K562 (cell line): ENCODE measurements around the gene NAGPA. TPM values are rescaled to one million over a fixed set of nuclear protein-coding genes. Genes with fewer than 3 reads are reported as not detected.

Source experiments
- ADNP ChIP-seq: fragments of 200-800 bp; sonication (Bioruptor generic); IDR thresholded peaks from 2 replicates; pipeline ENCODE4 v1.6.1; 2016; ENCODE audit warnings: missing genetic modification characterization, missing compliant biosample characterization
- CBX5 ChIP-seq: IDR thresholded peaks from 2 replicates; pipeline ENCODE4 v1.6.1; 2014; ENCODE audit warnings: low read depth, borderline replicate concordance
- ESRRA ChIP-seq: fragments of 450-650 bp; IDR thresholded peaks from 2 replicates; pipeline ENCODE4 v1.6.1; 2014; ENCODE audit warnings: low read depth, mild to moderate bottlenecking, moderate library complexity, borderline replicate concordance
- HDAC1 ChIP-seq, 2 experiments: fragments of 450-650 bp; IDR thresholded peaks; 2 replicates each; pipeline ENCODE4 v1.6.1; 2016 to 2017; ENCODE audit warnings: inconsistent platforms in 1 of 2, mild to moderate bottlenecking in 1 of 2, moderate library complexity in 1 of 2
- HDAC2 ChIP-seq: fragments of 450-650 bp; IDR thresholded peaks from 2 replicates; pipeline ENCODE4 v1.6.1; 2016; ENCODE audit warnings: mild to moderate bottlenecking
- KDM1A ChIP-seq, 2 experiments: fragments of 450-650 bp; IDR thresholded peaks; 2 replicates each; pipeline ENCODE4 v1.6.1; 2016; ENCODE audit warnings: mild to moderate bottlenecking in 2 of 2
- MCM3 ChIP-seq: fragments of 450-650 bp; IDR thresholded peaks from 2 replicates; pipeline ENCODE4 v1.6.1; 2016
- MTA3 ChIP-seq: fragments of 450-650 bp; formaldehyde crosslinking; IDR thresholded peaks from 2 replicates; pipeline ENCODE4 v1.6.1; 2017; ENCODE audit warnings: mild to moderate bottlenecking, borderline replicate concordance
- NFIC ChIP-seq: fragments of 450-650 bp; IDR thresholded peaks from 2 replicates; pipeline ENCODE4 v1.6.1; 2017; ENCODE audit warnings: mild to moderate bottlenecking, inconsistent platforms
- RCOR1 ChIP-seq, 2 experiments: IDR thresholded peaks; 2 replicates each; pipeline ENCODE4 v1.6.1; 2012; ENCODE audit warnings: low read depth in 2 of 2, low read length in 2 of 2, borderline replicate concordance in 1 of 2, improper control_type of control experiment in 1 of 2
- TCF3 ChIP-seq: sonication (generic); formaldehyde crosslinking; IDR thresholded peaks from 2 replicates; pipeline ENCODE4 v1.4.0; 2020; ENCODE audit warnings: mild to moderate bottlenecking, missing genetic modification reagents
- ZNF778 ChIP-seq: fragments of 450-650 bp; formaldehyde crosslinking; IDR thresholded peaks from 2 replicates; pipeline ENCODE4 v1.4.0; 2020; ENCODE audit warnings: mild to moderate bottlenecking, moderate library complexity
- ZNF785 ChIP-seq: fragments of 250-450 bp; sonication (Bioruptor Pico); IDR thresholded peaks from 2 replicates; pipeline ENCODE4 v1.4.0; 2020; ENCODE audit warnings: mild to moderate bottlenecking
- polyA plus RNA-seq, 8 experiments: library from polyadenylated mRNA; depleted of rRNA in 4 of 8; stranded (reverse) in 5 of 8; unstranded in 3 of 8; fragments of >200 nt; fragmentation: Nextera tagmentation in 2 of 8; fragmentation: Illumina TruSeq in 1 of 8; extraction: Ambion mirVana in 2 of 8; extraction: Trizol in 1 of 8; gene quantifications; 2 replicates each; pipeline versions ENCODE4 v1.2.1 to v1.2.3, GENCODE V29; 2011 to 2014; ENCODE audit warnings: inconsistent platforms in 1 of 8, missing spikeins in 1 of 8
- total RNA-seq, 7 experiments: library from RNA; depleted of rRNA in 6 of 7; stranded (reverse); fragments of >200 nt in 6 of 7; fragmentation: Illumina TruSeq in 2 of 7; extraction: Trizol in 2 of 7; gene quantifications; 2 replicates each; pipeline versions ENCODE4 v1.2.1 to v1.2.3, GENCODE V29; 2011 to 2021; ENCODE audit warnings: low replicate concordance in 1 of 7
- TF ChIP-seq, protein P1 (sequence below): fragments of 450-650 bp; IDR thresholded peaks from 2 replicates; pipeline ENCODE4 v1.6.1; 2016; ENCODE audit warnings: low read depth
- TF ChIP-seq, protein P2 (sequence below): fragments of 450-650 bp; IDR thresholded peaks from 2 replicates; pipeline ENCODE4 v1.6.1; 2016; ENCODE audit warnings: missing biosample characterization, missing genetic modification characterization
- TF ChIP-seq, protein P3 (sequence below): fragments of 250-450 bp; sonication (Bioruptor Pico); IDR thresholded peaks from 2 replicates; pipeline ENCODE4 v1.5.0; 2021; ENCODE audit warnings: mild to moderate bottlenecking, moderate library complexity

NAGPA gene
- total and polyA plus RNA-seq, 9 of the 15 experiments (the other 6 are each of a cell fraction or from before 2014, with no cell fraction given) = 0.15 to 12.7 (median 4.6) TPM

DNA sequence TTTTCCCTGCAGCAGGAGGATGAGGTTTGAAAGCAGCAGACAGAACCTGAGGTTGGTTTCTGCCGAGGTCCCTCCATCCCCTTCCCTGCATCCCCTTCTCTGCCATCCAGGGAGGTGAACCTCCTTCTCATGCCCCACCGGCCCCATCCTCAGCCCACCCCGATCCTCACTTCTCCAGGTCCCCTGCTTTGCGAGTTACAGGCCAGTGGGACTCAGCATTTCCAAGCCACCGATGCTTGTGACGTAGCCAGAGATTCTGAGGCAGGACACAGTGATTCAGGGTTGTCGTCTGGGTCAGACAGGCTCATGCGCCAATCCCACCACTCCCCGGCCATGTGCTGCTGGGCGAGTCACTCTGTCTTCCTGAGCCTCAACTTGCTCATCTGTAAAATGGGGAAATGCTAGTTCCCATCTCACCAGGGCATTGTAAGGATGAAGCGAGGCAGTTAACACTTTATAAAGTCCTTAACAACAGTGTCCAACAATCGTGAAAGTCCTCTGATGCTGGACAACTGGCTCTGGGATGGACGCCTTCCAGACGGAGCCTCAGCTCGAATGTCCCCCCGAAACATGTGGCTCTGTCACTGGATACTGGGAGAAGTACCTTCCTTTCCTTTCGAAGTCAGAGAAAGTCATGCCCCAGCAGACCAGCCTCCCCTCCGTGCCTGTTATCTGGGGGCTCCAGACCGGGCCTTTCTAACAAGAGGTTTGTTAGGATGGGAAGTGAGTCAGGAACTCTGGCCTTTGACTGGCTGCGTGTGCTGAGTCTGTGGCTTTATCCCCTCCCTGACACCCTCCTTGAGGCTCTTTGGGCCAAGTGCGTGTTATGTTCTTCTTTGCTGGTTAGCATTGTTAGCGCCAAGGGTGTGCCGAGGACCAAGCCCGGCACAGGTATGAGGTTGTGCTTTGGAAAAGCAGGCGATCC, 53.7 kb downstream of the NAGPA start (continued):
- TF ChIP-seq NFIC (no peak), TCF3 (CRISPR knock-in tag) (peak; percentile 67), KDM1A (IDR thresholded peaks at IDR 0.05) (peak; percentile 70 to 87), CBX5 (no peak), RCOR1 (IDR thresholded peaks at IDR 0.05; ENCODE audit: borderline replicate concordance in 1 of 2, low read depth in 2 of 2, low read length in 2 of 2) (0 out of 4 replicates have a peak, but pooled peaks of 1 of the 2 experiments have one; percentile 3), MTA3 (no peak), ESRRA (no peak), ZNF785 (CRISPR knock-in tag) (no peak), HDAC1 (IDR thresholded peaks at IDR 0.05) (no peak), MCM3 (no peak), HDAC2 (0 out of 2 replicates have a peak, but pooled peaks have one; percentile 35), ZNF778 (CRISPR knock-in tag) (no peak), ADNP (tag) (0 out of 2 replicates have a peak, but pooled peaks have one; percentile 36)
- TF ChIP-seq, protein P1, sequence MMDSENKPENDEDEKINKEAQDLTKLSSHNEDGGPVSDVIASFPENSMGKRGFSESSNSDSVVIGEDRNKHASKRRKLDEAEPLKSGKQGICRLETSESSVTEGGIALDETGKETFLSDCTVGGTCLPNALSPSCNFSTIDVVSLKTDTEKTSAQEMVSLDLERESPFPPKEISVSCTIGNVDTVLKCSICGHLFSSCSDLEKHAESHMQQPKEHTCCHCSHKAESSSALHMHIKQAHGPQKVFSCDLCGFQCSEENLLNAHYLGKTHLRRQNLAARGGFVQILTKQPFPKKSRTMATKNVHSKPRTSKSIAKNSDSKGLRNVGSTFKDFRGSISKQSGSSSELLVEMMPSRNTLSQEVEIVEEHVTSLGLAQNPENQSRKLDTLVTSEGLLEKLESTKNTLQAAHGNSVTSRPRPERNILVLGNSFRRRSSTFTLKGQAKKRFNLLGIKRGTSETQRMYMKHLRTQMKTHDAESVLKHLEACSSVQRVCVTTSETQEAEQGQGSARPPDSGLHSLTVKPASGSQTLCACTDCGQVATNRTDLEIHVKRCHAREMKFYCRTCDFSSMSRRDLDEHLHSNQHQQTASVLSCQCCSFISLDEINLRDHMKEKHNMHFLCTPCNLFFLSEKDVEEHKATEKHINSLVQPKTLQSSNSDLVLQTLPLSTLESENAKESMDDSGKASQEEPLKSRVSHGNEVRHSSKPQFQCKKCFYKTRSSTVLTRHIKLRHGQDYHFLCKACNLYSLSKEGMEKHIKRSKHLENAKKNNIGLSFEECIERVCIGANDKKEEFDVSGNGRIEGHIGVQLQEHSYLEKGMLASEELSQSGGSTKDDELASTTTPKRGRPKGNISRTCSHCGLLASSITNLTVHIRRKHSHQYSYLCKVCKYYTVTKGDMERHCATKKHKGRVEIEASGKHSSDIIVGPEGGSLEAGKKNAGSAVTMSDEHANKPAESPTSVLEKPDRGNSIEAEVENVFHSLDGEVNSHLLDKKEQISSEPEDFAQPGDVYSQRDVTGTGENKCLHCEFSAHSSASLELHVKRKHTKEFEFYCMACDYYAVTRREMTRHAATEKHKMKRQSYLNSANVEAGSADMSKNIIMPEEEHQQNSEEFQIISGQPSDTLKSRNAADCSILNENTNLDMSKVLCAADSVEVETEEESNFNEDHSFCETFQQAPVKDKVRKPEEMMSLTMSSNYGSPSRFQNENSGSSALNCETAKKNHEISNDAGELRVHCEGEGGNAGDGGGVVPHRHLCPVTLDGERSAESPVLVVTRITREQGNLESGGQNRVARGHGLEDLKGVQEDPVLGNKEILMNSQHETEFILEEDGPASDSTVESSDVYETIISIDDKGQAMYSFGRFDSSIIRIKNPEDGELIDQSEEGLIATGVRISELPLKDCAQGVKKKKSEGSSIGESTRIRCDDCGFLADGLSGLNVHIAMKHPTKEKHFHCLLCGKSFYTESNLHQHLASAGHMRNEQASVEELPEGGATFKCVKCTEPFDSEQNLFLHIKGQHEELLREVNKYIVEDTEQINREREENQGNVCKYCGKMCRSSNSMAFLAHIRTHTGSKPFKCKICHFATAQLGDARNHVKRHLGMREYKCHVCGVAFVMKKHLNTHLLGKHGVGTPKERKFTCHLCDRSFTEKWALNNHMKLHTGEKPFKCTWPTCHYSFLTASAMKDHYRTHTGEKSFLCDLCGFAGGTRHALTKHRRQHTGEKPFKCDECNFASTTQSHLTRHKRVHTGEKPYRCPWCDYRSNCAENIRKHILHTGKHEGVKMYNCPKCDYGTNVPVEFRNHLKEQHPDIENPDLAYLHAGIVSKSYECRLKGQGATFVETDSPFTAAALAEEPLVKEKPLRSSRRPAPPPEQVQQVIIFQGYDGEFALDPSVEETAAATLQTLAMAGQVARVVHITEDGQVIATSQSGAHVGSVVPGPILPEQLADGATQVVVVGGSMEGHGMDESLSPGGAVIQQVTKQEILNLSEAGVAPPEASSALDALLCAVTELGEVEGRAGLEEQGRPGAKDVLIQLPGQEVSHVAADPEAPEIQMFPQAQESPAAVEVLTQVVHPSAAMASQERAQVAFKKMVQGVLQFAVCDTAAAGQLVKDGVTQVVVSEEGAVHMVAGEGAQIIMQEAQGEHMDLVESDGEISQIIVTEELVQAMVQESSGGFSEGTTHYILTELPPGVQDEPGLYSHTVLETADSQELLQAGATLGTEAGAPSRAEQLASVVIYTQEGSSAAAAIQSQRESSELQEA = no peak
- TF ChIP-seq, protein P2, sequence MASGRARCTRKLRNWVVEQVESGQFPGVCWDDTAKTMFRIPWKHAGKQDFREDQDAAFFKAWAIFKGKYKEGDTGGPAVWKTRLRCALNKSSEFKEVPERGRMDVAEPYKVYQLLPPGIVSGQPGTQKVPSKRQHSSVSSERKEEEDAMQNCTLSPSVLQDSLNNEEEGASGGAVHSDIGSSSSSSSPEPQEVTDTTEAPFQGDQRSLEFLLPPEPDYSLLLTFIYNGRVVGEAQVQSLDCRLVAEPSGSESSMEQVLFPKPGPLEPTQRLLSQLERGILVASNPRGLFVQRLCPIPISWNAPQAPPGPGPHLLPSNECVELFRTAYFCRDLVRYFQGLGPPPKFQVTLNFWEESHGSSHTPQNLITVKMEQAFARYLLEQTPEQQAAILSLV (tag) = no peak
- TF ChIP-seq, protein P3, sequence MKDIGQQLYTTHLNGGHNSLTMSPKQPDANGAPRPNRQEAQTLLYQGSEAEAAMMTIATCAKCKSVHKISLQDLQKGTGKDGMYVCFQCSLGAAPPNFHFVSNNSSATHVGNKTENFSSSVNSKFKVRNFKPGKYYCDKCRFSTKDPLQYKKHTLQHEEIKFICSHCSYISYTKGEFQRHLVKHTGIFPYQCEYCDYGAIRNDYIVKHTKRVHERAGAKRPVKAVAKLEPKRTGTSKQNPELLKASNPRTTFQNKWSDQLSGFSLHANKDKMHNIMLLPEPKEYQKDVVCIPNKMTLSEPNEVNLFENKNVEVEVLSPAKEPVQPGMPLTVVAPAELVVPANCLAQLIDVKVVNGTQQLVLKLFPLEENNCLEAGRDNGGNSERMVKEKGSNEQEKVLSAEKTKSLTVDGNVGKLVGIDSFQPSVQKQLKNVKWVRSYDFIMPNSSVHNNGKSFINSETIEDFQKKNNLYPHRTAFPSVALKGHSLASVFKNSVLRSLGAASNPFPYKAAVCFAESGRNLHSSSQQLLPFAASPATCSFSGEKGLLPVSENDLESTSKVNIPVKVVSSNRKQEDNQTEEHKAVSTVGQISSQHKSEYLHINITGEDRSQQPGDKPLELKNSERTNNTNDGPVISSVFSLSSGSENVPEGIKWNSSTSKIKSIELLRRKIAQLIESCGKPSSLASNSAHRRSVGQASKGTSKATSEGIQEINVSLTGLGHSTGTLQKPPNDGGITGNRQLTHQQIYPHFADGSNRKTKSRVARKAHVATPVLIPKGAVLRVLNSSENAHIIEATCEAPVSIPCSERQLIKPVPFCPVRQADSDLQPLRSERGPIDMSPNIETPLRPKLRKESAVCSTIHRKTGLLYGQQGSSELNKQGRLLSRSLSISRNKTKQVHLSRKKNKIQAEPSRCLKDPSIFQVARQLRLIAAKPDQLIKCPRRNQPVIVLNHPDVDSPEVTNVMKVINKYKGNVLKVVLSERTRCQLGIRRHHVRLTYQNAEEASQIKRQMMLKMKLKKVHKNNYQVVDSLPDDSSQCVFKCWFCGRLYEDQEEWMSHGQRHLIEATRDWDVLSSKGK (CRISPR knock-in tag) = no peak
